GM18951 (cell line): ENCODE results near the gene PRSS53.
"Not testable (repeated sequence)": the region's sequence is repeated elsewhere in the genome, so short reads cannot be mapped to it uniquely, and the experiment has no call there.

Source experiments
- POLR2A ChIP-seq: IDR thresholded peaks from 4 replicates; pipeline ENCODE4 v1.6.1; 2011; ENCODE audit warnings: mild to moderate bottlenecking; ENCODE audit not compliant: insufficient read length, insufficient read depth; ENCODE audit errors: extremely low read depth
- in situ Hi-C: fragments of 300-500 bp; cut with MboI; formaldehyde crosslinking; loops from one replicate; pipeline ENCODE4 v1.12.0; 2022; ENCODE audit warnings: low sequenced_read_pairs, mixed read lengths, inconsistent platforms; ENCODE audit not compliant: unreplicated experiment

Gene PRSS53

GRCh38 chr16:31111881-31112466 lies 23.2 kb upstream of the PRSS53 start:
- in situ Hi-C loops, result no loop called here

GRCh38 chr16:31110106-31111034 lies 21.6 kb upstream of the PRSS53 start:
- in situ Hi-C loops, result no loop called here
- no peak for TF ChIP-seq POLR2A

More at GRCh38 chr16:31111881-31112466, 23.2 kb upstream of the PRSS53 start:
- no peak for TF ChIP-seq POLR2A

GRCh38 chr16:31109622-31110021 lies 20.9 kb upstream of the PRSS53 start:
- in situ Hi-C loops, result no loop called here
- no peak for TF ChIP-seq POLR2A

GRCh38 chr16:31108794-31109558 lies 20.2 kb upstream of the PRSS53 start:
- no peak for TF ChIP-seq POLR2A
- in situ Hi-C loops, result no loop called here

GRCh38 chr16:31108035-31108793 lies 19.5 kb upstream of the PRSS53 start, which contains the start of gene BCKDK:
Gene BCKDK, plus strand, starts transcription at chr16:31108386. Its CDS starts 838 bp downstream, at chr16:31109224.
- peak; percentile 80 for TF ChIP-seq POLR2A
- in situ Hi-C loops, result no loop called here

GRCh38 chr16:31107465-31107867 lies 18.7 kb upstream of the PRSS53 start:
- no peak for TF ChIP-seq POLR2A
- in situ Hi-C loops, result no loop called here

- no peak for TF ChIP-seq POLR2A
Observed at GRCh38 chr16:31106509-31107464, 18.0 kb upstream of the PRSS53 start.

GRCh38 chr16:31105677-31106213 lies 17.0 kb upstream of the PRSS53 start:
- in situ Hi-C loops, result no loop called here
- peak; percentile 33 for TF ChIP-seq POLR2A

More at GRCh38 chr16:31106509-31107464, 18.0 kb upstream of the PRSS53 start:
- in situ Hi-C loops, result no loop called here

- in situ Hi-C loops, result not testable (repeated sequence)
Observed at GRCh38 chr16:31100876-31101641, 12.3 kb upstream of the PRSS53 start.

- no peak for TF ChIP-seq POLR2A
- in situ Hi-C loops, result no loop called here
Observed at GRCh38 chr16:31099860-31100638, 11.3 kb upstream of the PRSS53 start.

- in situ Hi-C loops, result no loop called here
Observed at GRCh38 chr16:31094424-31095120, 5.8 kb upstream of the PRSS53 start, which contains the start of gene VKORC1. Gene VKORC1, minus strand, starts transcription at chr16:31094797. Its CDS starts 68 bp downstream, at chr16:31094729.

More at GRCh38 chr16:31094424-31095120, 5.8 kb upstream of the PRSS53 start, which contains the start of gene VKORC1:
- peak; percentile 70 for TF ChIP-seq POLR2A
